SK-N-SH (cell line): ENCODE results near the gene PEPD.

Experiments used
- ELF1 ChIP-seq: IDR thresholded peaks from 2 replicates; pipeline ENCODE4 v1.4.0; 2012
- EP300 ChIP-seq, 2 experiments: IDR thresholded peaks; 2 replicates each; pipeline versions ENCODE4 v1.4.0 to v1.6.1; 2012; ENCODE audit warnings: borderline replicate concordance in 1 of 2, low read depth in 1 of 2, low read length in 1 of 2
- FOXM1 ChIP-seq: IDR thresholded peaks from 2 replicates; pipeline ENCODE4 v1.4.0; 2012; ENCODE audit warnings: low read depth, mild to moderate bottlenecking
- JUND ChIP-seq: IDR thresholded peaks from 2 replicates; pipeline ENCODE4 v1.4.0; 2012
- POLR2AphosphoS5 ChIP-seq: IDR thresholded peaks from 2 replicates; pipeline ENCODE4 v1.6.1; 2012; ENCODE audit warnings: low read depth, low read length
- TAF1 ChIP-seq: IDR thresholded peaks from 2 replicates; pipeline ENCODE4 v1.6.1; 2012; ENCODE audit warnings: low read depth, mild to moderate bottlenecking, low read length, moderate library complexity, borderline replicate concordance
- ZBTB33 ChIP-seq: IDR thresholded peaks from 2 replicates; pipeline ENCODE4 v1.4.0; 2012; ENCODE audit warnings: low read depth, borderline replicate concordance
- TF ChIP-seq, protein P1 (sequence below): fragments of 200-600 bp; sonication (generic); IDR thresholded peaks from 2 replicates; pipeline ENCODE4 v1.6.1; 2017; ENCODE audit warnings: antibody characterized with exemption, mild to moderate bottlenecking, moderate library complexity

DNA sequence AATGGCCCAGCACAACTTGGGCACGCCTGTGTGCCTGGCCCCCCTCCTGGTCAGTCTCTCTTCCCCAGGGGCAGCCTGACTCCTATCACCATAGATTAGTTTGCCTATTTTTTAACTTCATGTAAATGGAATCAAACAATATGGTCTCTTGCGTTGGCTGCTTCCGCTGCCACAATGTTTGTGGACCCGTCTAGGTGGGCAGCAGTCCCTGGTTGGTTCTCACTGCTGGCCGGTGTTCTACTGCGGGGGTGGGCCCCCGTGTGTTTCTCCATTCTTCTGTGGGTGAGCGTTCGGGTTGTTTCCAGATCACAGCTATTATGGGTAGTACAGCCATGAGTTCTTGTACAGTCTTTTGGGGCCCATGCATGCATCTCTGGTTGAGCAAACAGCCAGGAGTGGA is 100.8 kb downstream of the PEPD start:
- TF ChIP-seq, protein P1, sequence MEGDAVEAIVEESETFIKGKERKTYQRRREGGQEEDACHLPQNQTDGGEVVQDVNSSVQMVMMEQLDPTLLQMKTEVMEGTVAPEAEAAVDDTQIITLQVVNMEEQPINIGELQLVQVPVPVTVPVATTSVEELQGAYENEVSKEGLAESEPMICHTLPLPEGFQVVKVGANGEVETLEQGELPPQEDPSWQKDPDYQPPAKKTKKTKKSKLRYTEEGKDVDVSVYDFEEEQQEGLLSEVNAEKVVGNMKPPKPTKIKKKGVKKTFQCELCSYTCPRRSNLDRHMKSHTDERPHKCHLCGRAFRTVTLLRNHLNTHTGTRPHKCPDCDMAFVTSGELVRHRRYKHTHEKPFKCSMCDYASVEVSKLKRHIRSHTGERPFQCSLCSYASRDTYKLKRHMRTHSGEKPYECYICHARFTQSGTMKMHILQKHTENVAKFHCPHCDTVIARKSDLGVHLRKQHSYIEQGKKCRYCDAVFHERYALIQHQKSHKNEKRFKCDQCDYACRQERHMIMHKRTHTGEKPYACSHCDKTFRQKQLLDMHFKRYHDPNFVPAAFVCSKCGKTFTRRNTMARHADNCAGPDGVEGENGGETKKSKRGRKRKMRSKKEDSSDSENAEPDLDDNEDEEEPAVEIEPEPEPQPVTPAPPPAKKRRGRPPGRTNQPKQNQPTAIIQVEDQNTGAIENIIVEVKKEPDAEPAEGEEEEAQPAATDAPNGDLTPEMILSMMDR, result no peak
- TF ChIP-seq POLR2AphosphoS5 (no peak), ELF1 (no peak), JUND (no peak), TAF1 (no peak), EP300 (IDR thresholded peaks at IDR 0.05; ENCODE audit: borderline replicate concordance in 1 of 2, low read depth in 1 of 2, low read length in 1 of 2) (no peak), ZBTB33 (no peak), FOXM1 (no peak)
